GM19099 (cell line): Measurements from ENCODE around the gene NUP214.

Source experiments
- POLR2A ChIP-seq: IDR thresholded peaks from 3 replicates; pipeline ENCODE4 v1.6.1; 2011; ENCODE audit warnings: low read depth; ENCODE audit not compliant: insufficient read length; ENCODE audit errors: extremely low read depth

NUP214 gene

DNA sequence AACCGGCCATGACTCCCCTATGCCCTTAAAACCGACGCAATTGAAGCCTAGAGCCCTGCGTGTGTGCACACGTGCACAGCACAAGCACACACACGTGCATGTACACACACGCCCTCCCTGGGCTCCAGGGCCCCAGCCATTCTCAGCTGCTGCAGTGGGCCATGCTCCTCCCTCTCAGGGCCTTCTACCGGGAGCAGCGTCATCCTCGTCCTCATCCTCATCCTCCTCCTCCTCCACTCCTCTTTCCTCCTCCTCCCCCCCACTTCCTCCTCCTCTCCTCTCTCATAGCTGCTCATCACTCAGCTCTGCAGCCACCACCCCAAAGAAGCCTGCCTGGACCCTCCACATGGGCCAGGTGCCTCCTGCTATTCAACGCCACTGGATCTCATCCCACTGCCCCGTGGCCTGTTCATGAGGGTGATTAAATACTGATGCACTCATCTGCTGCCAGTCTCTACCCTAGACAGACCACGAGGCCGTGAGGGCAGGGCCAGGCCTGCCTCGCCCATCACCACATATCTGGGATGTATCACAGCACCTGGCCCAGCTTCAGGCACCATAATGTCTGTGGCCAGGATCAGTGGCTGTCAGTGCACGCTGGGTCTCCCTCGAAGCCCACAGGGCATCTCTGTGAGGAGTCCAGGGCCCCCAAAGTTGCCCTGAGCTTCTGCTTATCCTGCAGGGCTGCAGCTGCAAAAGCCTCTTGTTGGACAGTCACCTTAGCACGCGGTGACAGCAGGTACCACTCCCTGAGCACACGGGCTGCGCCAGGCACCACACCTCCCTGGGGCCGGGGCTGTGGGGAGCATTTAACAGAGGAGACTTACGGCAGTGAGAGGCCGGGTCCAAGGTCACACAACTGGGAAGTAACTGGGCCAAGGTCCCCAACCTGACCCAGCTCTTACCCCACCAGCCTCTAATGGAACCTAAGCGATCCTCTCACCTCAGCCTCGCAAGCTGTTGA, 141.2 kb downstream of the NUP214 start:
- no peak for TF ChIP-seq POLR2A

DNA sequence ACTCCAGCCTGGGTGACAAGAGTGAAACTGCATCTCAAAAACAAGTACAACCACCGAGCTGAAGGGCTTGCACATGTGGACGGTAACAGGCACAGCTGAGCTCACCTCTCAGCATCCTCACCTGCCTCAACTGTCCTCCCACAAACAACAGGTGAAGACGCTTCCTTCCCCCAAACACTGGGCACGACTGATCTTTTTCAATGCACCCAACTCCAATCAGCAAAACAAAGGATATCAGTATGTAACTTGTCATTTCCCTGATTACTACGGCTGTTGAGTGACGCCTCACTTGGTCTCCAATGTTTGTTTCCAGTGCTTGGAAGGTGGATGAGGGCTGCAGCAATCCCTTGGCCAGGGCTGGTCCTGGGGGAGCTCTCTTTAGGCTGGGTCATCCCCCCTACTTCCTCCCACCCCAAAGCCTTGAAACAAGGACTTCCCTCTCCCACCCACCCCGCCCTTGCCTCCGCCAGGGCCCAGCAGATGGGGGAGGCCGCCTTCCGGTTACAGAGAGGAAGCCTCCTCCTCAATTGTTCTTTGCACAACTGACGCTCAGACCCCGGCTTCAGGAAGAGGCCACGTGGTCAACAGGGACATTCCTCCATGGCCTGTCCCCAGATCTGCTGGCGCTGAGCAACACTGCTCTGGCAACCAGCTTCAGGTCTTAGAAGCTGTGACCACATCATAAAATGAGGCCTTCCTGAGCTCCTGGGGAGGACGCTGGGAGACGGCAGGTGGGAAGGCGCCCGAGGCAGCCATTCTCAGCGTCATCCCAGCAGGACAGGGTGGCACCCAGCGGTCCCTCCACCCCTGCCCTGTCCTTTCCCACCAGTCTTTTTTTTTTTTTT, 145.0 kb downstream of the NUP214 start:
- peak; percentile 18 for TF ChIP-seq POLR2A

DNA sequence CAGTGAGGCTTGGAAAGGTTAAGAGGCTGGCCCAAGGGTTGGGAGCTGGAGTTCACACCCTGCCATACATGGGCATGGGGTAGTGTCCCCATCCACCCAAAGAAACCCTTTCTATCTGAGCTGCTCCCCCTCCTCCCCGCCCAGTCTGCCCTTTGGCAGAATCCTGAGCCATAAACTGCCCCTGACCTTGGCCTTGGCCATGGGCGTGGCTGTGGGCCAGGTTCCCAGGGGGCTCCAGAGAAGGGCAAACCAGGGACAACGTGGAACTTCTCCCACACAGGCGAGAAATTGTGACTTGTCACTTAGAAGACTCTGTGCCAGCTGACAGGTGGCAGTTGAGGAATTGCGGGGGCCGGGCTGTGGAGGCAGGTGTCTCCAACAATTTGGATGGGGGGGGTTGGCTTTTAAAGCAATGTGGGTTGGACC, 146.1 kb downstream of the NUP214 start:
- TF ChIP-seq POLR2A = no peak

DNA sequence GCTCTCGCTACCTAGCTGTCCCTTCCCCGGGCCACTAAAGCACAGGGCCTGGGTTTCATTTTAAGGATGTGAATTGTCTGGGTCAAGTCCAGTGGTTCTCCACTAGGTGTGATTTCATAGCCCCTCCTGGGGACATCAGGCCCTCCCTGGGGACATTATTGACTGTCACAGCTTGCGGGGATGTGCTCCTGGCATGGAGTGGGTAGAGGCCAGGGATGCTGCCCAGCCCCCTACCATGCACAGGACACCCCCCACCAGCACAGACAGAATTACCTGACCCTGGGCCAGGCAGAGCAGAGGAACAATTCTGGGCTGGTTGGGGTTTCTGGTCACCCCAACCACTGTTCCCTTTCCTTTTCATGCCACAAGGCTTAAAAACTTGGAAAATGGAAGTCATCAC, 146.8 kb downstream of the NUP214 start:
- TF ChIP-seq POLR2A = no peak

DNA sequence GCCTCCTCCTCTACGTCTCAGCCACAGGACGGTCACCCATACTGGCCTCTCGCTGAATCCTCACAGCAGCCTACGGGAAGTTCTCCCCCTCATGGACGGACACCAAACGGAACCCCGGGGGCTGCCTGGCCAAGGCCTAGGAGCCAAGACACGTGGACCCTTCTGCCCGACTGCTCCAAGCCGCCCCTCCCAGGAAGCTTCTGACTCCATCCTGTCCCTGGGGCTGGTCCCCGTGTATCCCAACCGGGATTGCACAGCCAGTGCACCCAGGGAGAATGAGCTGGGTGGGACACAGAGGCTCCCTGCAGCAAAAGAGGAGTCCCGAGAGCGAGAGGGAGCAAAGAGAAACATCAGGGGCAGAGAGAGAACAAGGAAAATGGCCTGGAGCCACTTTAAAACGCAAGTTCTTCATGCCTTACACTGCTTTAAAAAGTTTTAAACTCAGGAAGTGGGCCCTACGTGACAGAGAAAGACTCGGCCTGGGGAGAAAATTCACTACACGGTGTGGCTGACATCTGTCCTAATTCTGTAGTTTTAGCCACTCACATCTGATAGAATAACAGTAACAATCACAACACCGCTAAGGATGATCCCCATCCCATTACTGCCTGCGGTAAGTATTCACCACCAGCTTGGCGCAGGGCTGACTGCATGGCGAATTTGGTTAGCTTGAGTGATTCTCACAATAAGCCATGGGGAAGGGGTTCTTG, 147.9 kb downstream of the NUP214 start:
- no peak for TF ChIP-seq POLR2A

DNA sequence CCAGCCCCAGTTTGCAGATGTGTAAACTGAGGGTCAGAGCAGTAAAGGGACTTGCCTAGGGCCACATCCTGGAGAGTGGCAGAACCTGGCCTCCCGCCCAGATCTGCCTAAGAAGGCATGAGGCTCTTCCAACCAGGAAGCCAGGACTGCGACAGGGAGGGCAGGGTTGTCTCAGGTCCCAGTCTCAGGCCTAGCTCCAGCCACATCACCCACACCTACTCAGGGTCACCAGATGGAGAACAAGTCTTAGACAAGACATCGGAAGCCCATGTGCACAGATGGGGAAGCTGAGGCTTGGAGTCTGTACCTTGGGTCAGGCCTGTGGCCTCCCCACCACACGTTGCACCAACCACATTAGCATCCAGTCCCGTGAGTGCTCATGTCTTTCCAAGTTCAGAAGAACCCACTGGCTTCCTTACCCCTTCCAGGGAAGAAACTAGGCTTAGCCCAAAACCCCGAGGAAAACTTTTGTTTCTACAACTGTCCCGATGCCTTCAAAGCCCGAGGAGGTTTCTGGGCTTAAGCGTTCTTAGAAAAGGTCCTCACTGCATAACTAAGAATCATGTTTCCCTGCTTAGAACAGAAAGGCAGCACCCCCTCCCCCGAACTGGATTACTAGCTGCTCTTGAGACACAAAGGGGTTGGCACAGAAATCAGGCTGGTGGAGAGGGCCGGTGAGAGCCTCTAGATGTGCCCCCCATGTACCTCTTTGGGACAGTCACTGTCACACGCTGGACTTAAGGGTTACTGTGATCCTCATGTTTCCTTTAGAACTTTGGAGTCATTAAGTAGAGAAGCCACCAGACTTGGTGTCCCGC, 148.7 kb downstream of the NUP214 start:
- no peak for TF ChIP-seq POLR2A

DNA sequence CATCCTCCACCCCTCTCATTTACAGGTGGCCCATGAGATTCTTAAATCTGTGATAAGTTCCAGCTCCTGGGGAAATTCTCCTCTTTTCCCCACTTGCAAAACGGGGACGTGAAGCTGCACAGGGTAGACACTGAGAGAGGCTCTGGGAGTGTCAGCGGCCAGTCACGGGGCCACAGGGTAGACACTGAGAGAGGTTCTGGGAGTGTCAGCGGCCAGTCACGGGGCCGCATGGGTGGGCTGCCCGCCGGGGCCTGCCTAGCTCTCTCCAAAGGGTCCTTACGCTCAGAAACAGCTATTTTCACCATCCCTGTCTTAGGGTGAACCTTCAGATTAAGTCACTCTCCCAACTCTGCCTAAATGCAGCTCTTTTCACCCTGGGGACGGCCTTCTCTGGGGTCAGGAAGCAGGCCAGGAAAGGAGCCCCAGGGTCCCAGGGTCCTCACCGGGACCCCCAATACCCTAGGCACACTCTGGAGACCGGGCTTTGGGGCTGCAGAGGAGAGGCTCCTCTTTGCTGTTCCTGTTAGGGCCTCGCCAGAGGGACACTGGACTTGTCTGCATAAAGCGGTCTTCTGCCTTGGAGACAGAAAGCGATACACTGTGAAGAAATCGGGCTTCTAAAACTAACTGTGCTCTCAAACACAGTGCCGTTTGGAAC, 149.4 kb downstream of the NUP214 start:
- peak; percentile 63 for TF ChIP-seq POLR2A

DNA sequence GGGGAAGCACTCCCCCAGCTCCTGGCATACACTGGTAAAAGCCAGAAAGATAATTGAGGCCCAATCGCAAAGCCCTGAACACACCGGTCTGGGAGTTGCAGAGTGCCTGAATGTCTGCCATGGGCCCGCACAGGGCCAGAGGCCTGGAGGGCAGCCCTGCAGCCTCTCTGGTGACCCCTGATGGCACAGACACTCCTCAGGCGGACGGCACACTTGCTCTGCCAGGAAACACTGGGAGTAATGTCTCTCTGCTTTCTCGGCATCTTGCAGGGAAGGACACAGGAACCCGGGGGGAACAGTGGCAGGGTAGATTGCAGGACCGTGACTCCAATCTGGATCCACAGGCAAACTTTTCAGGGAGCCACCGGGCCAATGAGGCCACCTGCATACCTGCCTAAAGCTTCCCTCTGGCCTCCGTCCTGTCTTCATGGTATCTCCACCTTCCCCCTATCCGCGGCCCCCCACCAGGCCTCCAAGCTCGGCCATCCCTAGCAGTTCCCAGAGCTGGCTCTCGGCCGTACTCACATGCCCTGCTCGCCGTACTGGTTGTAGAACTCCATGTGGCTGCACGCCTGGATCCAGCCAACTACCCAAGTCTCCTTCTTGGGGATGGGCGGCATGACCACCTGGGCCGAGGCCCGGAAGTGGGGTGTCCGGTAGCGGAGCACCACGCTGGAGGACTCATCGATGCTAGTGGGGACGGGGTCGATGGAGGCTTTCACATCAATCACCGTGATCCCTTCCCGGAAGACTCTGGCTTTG, 150.1 kb downstream of the NUP214 start:
- no peak for TF ChIP-seq POLR2A

DNA sequence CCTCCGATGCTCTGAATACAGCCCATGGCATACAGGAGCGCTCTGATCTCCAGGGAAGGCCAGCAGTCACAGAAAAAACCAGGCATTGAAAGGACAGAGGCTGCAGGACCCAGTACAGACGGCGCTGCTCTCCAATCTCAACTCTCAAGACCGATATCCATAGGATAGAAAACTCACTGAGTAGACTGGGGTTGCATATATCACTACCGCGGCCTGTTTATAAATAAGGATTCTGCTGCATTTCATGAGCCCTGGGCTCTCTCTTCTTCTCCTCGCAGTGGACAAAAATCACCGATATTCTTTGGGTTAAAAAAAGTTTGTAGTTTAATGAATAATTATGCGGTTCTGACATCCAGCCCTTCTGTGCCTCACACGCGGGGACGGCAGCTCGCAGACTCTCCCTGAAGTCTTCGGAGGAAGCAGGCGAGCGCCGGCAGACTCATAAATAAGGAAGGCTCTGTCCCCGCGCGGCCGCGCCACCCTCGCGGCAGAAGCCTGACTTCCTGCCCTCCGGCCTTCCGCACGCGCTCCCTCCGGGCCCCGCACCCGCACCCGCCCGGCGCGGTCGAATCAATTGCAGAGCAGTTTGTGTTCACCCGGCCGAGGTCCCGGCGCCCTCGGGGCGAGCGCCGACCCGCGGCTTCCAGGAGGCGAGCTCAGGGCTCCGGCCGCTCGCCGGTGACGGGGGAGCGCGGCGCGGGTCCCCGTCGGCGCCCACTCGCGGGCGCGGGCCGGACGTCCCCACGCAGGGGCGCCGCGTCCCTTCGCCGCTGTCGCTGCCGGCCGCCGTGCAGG, 150.9 kb downstream of the NUP214 start, which contains the start of gene FAM78A:
TSS of gene FAM78A (minus strand) at position 417 of the 795 bp plus-strand sequence. CDS start at position 86, 331 bp downstream.
- TF ChIP-seq POLR2A = peak; percentile 13

DNA sequence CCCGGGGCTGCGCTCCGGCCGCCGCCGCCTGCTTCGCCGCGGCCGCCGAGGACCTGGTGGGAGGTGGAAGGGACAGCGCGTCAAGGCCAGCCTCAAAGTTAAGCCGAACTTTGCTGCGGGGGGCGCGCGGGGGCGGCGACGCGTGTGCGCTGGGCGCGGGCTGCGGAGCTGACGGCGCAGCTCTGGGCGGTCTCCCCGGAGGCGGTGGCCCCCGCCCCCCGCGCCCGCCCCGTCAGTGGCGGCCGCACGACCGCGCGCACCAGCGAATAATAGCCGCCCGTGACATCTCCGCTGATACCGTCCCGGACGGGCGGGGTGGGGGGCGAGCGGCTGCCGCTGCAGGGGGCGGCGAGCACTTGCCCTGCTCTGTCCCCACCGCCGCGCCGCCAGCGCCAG, 151.5 kb downstream of the NUP214 start:
- TF ChIP-seq POLR2A = no peak

DNA sequence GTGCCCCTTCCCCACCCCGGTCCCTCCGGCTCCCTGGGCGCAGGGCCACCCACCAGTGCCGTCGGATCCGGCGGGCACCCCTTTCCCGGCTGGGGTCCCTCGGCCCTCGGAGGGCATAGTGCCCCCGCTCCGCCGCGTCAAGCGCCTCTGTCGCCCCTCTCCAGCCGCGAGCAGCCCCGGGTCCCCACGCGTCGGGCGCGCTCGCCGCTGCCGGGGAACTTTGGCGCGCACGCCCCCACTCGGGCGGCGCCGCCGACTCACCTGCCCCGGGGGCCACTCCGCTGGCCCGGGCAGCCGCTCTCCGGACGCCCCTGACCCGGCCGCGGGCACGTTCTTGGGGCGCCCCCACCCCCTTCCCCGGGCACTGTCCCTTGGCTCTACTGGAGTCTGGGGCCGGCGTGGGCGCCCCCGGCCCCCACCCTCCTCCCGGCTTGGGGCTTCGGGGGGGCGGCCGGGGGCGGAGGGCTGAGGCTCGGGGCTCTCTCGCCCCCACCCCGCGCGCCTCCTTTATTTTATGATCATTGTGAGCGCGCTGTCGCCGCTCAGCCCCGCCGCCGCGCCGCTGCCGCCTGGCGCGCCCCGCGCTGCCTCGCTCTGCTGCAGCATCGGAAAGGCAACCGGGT, 152.0 kb downstream of the NUP214 start:
- TF ChIP-seq POLR2A = no peak
